ENCODE measurements around the gene CXCL13. TPM values are rescaled to one million over a fixed set of nuclear protein-coding genes. Genes with fewer than 3 reads are reported as not detected.

CXCL13 gene
- total RNA-seq, 2 donors from 2014 or later = not detected

DNA sequence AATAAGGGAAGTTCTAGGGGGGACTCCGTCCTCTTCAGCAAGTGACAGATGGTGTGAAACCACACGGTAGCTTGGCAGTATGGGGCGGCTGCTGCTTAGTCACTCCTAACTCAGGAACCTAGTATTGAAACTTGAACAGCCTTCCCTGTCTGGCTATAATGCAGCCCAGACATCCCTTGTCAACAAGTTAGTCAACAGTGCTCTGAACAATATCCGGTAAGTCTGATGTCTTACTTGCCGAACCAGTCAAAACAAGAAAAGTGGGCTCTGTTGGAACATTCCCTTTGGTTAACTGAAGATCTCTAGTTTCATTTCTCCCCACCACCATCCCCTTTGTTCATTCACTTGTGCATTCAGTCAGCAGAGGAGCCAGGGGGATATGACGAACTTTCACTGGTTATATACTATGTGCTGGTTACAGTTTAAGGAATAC lies 18.7 kb upstream of the CXCL13 start:
- Histone ChIP-seq H3K27ac (ENCODE audit: low read depth, low read length) (no peak overlapping the region), H3K4me1 (ENCODE audit: control insufficient read depth, insufficient read depth, low read length) (no peaks in the 10 kb centered on the region), H3K36me3 (ENCODE audit: control insufficient read depth, insufficient read depth, low read length) (no peaks in the 10 kb centered on the region), H3K9me3 (ENCODE audit: control insufficient read depth, low read length) (no peaks in the 10 kb centered on the region), H3K4me3 (ENCODE audit: low read length) (no peak overlapping the region), H3K9ac (ENCODE audit: extremely low read depth, low read length, poor library complexity, severe bottlenecking) (no peak overlapping the region), H3K27me3 (ENCODE audit: control insufficient read depth, insufficient read depth, low read length, poor library complexity, severe bottlenecking) (no peaks in the 10 kb centered on the region)
- H3K27me3 Mint-ChIP-seq (ENCODE audit: insufficient read depth) = no peaks in the 10 kb centered on the region
- 89 to 90% methylated on average over 2 to 6 of the region's 6 CpGs for WGBS, 2 experiments (ENCODE audit: insufficient coverage in 1 of 2, insufficient read length in 1 of 2)
- no peak for DNase-seq
- H3K36me3 Mint-ChIP-seq (ENCODE audit: low read depth) = no peaks in the 10 kb centered on the region
- H3K4me1 Mint-ChIP-seq = no peaks in the 10 kb centered on the region
- TF ChIP-seq CTCF (conservative IDR thresholded peaks at IDR 0.05) = no peak
- H3K9me3 Mint-ChIP-seq = no peaks in the 10 kb centered on the region
- H3K27ac Mint-ChIP-seq = no peak overlapping the region
- no peak overlapping the region for H3K4me3 Mint-ChIP-seq

- H3K9me3 ChIP-seq (ENCODE audit: control insufficient read depth, low read length) = no peaks in the 10 kb centered on the region
- 81 to 88% methylated on average over 2 to 3 of the region's 3 CpGs for WGBS, 2 experiments (ENCODE audit: insufficient coverage in 1 of 2, insufficient read length in 1 of 2)
- no peak for TF ChIP-seq CTCF (conservative IDR thresholded peaks at IDR 0.05)
- H3K4me3 Mint-ChIP-seq = no peak overlapping the region
- no peaks in the 10 kb centered on the region for H3K27me3 ChIP-seq (ENCODE audit: control insufficient read depth, insufficient read depth, low read length, poor library complexity, severe bottlenecking)
- no peaks in the 10 kb centered on the region for H3K27me3 Mint-ChIP-seq (ENCODE audit: insufficient read depth)
- H3K4me3 ChIP-seq (ENCODE audit: low read length) = no peak overlapping the region
- no peak overlapping the region for H3K27ac ChIP-seq (ENCODE audit: low read depth, low read length)
- H3K4me1 ChIP-seq (ENCODE audit: control insufficient read depth, insufficient read depth, low read length) = no peaks in the 10 kb centered on the region
- no peak for DNase-seq
- no peaks in the 10 kb centered on the region for H3K36me3 ChIP-seq (ENCODE audit: control insufficient read depth, insufficient read depth, low read length)
- H3K27ac Mint-ChIP-seq = no peak overlapping the region
- no peak overlapping the region for H3K9ac ChIP-seq (ENCODE audit: extremely low read depth, low read length, poor library complexity, severe bottlenecking)
- H3K36me3 Mint-ChIP-seq (ENCODE audit: low read depth) = no peaks in the 10 kb centered on the region
- no peaks in the 10 kb centered on the region for H3K9me3 Mint-ChIP-seq
- H3K4me1 Mint-ChIP-seq = no peaks in the 10 kb centered on the region
These were observed 15.1 kb upstream of the CXCL13 start for GRCh38 chr4:77590482-77590881.

DNA sequence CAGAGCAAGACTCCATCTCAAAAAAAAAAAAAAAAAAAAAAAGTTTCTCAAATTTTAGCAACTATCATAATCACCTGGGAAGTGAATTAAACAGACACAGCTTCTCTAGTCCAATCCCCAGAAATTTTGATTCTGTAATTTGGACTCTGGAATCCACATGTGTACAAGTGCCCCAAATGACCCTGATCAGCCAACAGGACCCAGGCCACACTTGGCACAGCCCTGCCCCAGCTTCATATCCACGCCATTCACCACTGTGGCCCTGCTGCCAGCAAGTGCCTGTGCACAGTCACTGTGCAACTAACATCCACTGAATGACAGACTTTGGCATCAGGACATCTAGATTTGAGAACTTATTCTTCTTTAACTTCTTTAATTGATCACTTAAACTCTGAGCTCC lies 14.1 kb upstream of the CXCL13 start:
- Histone ChIP-seq H3K27ac (ENCODE audit: low read depth, low read length) (no peak overlapping the region), H3K36me3 (ENCODE audit: control insufficient read depth, insufficient read depth, low read length) (no peaks in the 10 kb centered on the region), H3K4me1 (ENCODE audit: control insufficient read depth, insufficient read depth, low read length) (no peaks in the 10 kb centered on the region), H3K9ac (ENCODE audit: extremely low read depth, low read length, poor library complexity, severe bottlenecking) (no peak overlapping the region), H3K4me3 (ENCODE audit: low read length) (no peak overlapping the region), H3K27me3 (ENCODE audit: control insufficient read depth, insufficient read depth, low read length, poor library complexity, severe bottlenecking) (no peaks in the 10 kb centered on the region), H3K9me3 (ENCODE audit: control insufficient read depth, low read length) (no peaks in the 10 kb centered on the region)
- Mint-ChIP-seq H3K9me3 (no peaks in the 10 kb centered on the region), H3K4me1 (no peaks in the 10 kb centered on the region), H3K27me3 (ENCODE audit: insufficient read depth) (no peaks in the 10 kb centered on the region), H3K36me3 (ENCODE audit: low read depth) (no peaks in the 10 kb centered on the region), H3K4me3 (no peak overlapping the region), H3K27ac (no peak overlapping the region)
- WGBS, 2 experiments (ENCODE audit: insufficient coverage in 1 of 2, insufficient read length in 1 of 2) = 87 to 100% methylated on average over 1 of the region's 1 CpG
- DNase-seq = no peak
- TF ChIP-seq CTCF (conservative IDR thresholded peaks at IDR 0.05) = no peak

Measured in endodermal cell (in vitro differentiated cells).